Lung microvascular endothelial cell (primary cell): Measurements from ENCODE around the gene SNU13. TPM values are rescaled to one million over a fixed set of nuclear protein-coding genes. Genes with fewer than 3 reads are reported as not detected.
"Not testable (repeated sequence)": the region's sequence is repeated elsewhere in the genome, so short reads cannot be mapped to it uniquely, and the experiment has no call there.

Experiments
- DNase-seq, 2 donors: peaks; one replicate each; pipeline versions ENCODE4 v3.0.0 to v3.0.0-alpha.2; 2010; ENCODE audit warnings: low read depth in 2 of 2
- total RNA-seq: library from RNA; depleted of rRNA; stranded (reverse); fragments of >200 nt; gene quantifications from 2 replicates; pipeline ENCODE4 v1.2.1, GENCODE V29; 2014

Gene SNU13
- total RNA-seq, 1 donor from 2014 or later = 77.6 TPM

DNA sequence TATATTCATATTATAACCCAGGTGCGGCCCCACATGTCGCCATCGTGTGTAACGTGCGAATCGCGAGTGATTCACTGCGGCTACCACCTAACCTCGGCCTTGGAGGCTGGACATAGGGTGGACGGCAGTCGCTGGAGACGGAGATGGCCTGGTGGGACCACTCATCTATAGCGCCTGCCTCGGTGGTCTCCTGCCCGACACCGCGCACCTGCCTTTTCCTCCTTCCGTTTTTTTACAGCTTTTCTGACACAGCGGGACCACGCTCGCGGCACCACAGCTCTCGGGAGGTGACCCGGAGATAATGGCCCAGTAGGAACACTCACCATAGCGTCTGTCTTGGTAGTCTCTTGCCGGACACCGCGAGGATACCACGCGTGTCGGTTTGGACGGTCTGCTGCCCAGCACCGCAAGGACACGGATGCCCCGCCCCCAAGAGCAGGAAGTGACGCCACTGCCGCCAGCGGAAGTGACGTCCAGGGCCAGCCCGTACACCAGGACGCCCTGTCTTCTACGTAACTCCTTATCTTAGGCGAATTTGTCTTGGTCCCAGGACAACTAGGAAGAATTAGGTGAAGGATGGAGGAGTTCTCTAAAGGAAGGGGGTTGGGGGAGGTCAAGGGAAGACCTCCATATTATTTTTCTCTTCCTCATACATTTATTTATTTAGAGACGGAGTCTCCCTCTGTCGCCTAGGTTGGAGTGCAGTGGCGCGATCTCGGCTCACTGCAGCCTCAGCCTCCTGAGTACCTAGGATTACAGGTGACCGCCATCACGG lies 6.4 kb downstream of the SNU13 start:
- peak; percentile 91 to 93 for DNase-seq

DNA sequence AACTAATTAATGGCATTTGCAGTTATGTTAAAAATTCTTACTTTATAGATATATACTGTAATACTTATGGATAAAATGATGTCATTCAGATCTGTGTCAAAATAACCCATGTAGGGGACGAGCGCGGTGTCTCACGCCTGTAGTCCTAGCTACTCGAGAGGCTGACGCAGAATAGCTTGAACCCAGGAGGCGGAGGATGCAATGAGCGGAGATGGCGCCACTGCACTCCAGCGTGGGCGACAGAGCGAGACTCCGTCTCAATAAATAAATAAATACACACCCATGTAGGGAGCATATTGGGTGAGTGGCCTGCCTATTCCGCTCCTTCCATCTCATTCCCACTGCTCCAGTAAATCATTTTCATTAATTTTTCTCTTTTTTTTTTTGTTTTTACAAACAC lies 7.1 kb downstream of the SNU13 start:
- DNase-seq = peak in 1 of 2 donors; percentile 11

DNA sequence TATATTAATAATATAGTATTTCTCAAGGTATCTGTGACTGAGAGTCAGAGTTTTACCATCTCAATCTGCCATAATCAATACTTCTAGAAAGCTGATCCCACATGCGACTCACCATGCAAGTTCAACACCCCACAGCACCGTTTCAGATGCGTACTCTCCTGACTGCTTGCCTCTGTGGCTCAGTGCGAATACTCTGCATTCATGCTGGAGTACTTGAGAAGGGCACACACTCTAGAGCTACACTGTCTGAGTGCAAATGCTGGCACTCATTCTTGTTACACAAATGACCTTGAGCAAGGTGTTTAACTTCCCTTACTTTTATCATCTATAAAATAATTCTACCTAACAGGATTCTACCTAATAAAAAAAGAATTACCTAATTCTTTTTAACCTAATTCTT lies 12.5 kb downstream of the SNU13 start:
- DNase-seq = no peak

DNA sequence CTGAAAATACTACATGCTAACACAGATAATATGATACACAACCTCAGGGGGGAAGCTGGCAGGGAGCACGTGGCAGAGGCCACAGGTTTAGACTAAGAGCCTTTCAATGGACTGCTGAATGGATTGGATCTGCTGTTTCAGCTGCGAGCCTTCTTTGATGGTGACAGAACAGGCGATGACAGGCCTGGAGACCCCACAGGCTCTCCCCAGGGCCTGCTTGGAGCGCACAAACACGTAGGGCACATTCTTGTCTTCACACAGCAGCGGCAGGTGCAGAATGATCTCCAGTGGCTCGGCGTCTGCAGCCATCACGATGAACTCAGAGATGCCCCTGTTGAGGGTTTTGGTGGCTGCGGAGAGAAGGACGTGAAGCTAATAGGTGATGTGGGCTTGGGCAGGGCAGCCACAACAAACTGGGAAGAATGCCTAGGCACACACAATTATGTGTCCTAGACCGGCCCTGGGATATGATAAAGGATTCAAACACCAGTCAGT lies 13.8 kb downstream of the SNU13 start:
- DNase-seq = no peak

DNA sequence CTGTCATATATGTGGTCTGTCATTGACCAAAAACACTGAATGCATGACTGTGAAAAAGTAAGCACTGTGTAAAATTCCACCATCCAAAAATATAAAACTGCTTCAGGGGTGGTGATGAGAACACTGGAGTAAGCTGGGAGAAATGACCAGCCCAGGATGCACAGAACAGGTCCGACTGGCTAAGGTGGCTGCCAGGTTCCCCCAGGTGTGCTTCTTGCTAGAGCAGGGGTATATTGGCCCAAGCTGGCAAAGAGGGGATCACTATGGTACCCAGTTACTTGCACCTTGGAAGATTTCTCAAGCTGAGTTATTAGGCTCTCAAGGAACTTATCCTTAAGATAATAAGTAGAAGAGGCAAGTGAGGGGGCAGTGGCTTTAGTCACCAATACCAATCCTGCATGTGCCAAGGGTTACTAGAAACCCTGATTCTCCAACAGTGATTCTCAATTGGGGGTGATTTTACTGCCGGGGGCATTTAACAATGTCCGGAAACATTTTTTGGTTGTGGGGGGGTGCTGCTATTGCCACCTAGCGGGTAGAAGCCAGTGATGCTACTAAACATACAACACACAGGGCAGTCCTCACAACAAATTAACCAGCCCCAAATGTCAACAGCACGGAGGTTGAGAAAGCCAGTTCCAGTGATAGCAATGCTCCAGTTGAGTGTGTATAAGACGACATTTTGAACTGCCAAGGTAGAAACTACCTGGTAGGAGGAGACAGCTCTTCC lies 15.7 kb downstream of the SNU13 start:
- DNase-seq = peak in 1 of 2 donors; percentile 56

DNA sequence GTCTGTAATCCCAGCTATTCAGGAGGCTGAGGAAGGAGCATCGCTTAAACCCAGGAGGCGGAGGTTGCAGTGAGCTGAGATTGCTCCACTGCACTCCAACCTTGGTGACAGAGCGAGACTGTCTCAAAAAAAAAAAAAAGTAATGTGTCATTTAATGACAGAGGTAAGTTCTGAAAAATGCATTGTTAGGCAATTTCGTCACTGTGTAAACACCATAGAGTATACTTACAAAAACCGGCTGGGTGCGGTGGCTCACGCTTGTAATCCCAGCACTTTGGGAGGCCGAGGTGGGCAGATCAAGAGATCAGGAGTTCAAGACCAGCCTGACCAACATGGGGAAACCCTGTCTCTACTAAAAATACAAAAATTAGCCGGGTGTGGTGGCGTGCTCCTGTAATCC lies 16.6 kb downstream of the SNU13 start:
- not testable (repeated sequence) for DNase-seq

DNA sequence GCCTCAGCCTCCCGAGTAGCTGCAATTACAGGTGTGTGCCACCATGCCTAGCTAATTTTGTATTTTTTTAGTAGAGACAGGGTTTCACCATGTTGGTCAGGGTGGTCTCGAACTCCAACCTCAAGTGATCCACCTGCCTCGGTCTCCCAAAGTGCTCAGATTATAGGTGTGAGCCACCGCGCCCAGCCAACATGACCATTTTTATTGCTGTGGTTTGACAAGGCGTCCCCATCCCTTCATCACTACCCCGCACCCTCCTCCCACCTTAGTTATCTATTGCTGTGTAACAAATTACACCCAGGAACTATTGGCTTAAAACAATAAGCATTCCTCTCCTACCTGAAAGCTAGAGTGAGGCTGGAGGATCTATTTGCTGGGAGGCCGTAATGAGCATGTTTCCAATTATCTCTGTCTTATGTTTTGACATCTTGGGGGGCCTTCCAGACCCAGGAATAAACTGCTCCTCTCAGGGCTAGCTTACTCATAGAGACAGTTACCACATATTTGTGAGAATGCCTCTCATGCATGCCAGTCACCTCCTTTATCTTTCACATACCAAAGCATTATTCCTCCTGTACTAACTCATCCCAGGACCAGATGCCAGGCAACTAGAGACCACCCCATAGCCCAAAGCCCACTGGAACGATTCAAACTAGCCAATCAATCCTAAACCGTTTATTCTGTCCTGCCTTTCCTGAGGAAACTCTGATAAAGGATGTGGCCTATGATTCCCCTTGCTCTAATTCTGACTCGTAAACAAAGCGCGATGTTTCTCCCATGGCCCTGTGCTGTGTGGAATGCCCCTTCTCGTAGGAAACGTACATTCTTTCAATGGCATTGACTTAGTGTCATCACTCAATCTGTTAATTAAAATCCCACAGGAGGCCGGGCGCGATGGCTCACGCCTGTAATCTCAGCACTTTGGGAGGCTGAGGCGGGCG lies 19.4 kb downstream of the SNU13 start:
- peak; percentile 84 to 87 for DNase-seq

DNA sequence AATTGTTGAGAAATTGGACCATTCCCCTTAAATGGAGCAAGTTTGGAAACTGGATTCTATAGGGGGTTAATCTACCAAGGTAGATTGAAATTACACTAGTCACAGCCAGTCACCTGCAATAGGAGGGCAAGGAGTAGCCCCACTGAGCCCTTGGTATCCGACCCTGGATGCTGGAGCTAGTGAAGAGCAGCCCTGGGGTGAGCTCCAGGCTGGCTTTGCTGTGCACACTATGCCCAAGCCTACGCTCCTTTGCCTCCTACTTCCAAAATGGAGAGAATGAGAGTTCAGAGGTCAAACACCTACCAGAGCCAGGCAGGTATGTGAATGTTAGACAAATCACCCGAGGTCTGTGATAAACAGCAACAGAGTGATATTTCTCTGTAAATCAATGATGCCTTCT lies 23.7 kb downstream of the SNU13 start:
- no peak for DNase-seq

DNA sequence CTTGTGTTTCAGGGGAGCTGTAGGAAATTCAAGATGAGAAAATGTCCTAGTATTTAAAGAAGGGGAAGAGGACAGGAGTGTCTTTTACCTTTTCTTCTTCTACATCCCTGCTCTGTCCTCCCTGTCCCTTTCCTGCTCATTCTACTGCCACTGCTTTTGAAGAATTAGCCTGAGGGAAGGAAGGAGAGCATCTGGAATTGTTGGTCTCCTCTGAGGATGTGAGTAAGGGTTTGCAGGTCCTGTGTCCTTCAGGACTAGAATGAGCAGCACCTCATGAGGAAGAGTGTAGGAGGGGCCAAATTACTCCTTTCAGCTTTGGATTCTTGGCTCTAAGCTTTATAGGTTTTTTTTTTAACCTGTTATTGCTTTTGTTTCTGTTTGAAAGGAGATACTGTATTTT lies 24.2 kb downstream of the SNU13 start:
- DNase-seq = no peak

DNA sequence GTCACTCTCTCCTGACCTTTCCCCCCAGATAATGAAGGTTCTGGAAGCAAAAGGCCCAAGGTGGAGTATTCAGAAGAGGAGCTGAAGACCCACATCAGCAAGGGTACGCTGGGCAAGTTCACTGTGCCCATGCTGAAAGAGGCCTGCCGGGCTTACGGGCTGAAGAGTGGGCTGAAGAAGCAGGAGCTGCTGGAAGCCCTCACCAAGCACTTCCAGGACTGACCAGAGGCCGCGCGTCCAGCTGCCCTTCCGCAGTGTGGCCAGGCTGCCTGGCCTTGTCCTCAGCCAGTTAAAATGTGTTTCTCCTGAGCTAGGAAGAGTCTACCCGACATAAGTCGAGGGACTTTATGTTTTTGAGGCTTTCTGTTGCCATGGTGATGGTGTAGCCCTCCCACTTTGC lies 25.1 kb downstream of the SNU13 start:
- DNase-seq = not testable (repeated sequence)

DNA sequence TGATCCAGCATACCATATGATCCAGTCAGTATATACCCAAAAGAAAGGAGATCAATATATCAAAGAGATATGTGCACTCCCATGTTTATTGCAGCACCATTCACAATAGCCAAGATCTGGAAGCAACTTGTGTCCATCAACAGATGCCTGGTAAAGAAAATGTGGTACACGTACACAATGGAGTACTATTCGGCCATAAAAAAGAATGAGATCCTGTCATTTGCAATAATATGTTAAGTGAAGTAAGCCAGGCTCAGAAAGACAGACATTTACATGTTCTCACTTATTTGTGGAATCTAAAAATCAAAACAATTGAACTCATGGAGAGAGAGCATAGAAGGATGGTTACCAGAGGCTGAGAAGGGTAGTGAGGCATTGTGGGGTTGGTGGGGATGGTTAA lies 27.0 kb downstream of the SNU13 start:
- no peak for DNase-seq

DNA sequence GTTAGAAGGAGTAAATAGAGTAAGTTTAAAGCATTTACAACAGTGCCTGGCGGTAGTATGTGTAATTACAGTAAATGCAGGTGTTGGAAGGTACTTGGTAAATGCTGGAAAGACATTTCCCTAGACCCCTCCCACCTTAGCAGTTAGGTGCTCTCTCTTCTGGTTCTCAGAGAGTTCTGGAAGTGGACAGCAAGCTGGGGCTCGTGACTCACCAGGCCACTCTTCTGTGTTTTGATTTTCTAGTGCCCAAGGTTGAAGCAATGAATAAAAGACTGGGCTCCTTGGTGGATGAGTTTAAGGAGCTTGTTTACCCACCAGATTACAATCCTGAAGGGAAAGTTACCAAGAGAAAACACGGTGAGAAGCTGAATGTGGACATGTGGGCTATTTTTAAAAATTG lies 27.6 kb downstream of the SNU13 start:
- no peak for DNase-seq

DNA sequence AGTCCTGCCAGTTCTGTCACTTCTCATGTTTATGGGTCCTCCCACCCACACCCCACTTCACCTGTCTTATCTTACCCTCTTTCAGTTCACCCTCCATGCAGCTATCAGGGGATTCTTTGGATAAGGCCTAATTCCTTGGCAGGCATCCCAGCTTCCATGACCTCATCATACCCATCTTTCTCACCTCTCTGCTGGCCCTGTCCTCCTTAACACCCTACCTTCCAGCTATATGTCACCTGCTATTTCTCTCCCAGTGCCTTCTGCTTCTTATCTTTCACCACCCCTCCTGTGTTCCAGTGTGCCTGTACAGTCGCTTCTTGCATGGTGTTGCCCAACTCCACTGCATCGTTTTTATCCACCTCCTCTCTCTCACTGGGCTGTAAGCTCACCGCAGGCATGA lies 28.3 kb downstream of the SNU13 start:
- no peak for DNase-seq

DNA sequence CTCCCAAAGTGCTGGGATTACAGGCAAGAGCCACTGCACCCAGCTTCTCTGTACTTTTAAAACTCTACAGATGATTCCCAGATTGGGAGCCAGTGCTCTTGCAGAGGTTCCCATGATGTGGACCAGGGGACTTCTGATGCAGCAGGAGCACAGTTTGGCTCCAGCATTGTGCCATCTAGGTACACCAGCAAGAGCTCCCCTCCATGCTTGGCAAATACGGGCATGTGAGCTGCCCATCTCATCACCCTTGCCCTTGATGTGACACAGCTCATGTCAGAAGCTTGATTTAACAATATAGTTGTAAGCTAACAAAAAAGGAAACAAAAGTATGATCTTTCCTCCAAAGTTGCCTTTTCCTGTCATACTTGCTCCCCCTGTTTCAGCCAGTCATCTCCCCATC lies 28.7 kb downstream of the SNU13 start:
- no peak for DNase-seq

DNA sequence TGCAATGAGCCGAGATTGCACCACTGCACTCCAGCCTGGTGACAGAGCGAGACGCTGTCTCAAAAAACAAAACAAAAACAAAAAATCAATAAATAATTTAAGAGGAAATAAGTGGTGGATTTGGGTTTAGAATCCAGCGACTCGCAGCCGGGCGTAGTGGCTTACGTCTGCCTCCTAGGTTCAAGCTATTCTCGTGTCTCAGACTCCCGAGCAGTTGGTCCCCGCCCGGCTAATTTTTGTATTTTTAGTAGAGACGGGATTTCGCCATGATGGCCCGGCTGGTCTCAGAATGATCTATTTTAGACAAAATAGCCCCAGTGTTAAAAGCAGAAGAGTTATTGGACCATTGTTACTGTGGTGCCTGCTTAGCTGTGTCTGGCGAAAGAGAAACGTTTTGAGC lies 29.8 kb downstream of the SNU13 start:
- DNase-seq = no peak

DNA sequence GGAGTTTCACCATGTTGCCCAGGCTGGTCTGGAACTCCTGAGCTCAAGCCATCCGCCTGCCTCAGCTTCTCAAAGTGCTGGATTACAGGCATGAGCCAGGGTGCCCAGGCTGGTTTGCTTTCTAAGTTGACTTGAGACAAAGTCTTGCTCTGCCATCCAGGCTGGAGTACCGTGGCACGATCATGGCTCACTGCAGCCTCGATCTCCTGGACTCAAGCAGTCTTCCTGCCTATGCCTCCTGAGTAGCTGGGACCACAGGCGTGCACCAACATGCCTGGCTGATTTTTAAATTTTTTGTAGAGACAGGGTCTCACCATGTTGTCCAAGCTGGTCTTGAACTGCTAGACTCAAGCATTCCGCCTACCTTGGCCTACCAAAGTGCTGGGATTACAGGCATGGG lies 31.0 kb downstream of the SNU13 start:
- DNase-seq = no peak

DNA sequence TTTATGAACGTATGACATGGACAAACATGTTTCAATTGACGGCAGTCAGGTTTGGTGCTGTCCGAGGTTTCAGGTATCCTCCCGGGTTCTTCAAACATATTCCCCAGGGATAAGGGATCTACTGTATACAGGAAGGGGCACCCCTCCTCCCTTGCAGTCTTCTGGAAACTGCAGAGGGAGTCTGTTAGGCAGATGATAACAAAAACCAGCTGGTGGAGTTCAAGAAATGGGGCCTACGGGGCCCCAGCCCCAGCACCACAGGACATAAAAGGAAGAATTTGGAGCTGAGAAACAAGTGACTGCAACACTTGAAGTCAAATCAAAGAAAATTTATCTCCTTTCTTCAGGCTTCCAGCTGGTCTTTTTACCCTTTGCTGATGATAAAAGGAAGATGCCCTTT lies 32.1 kb downstream of the SNU13 start:
- DNase-seq = no peak

DNA sequence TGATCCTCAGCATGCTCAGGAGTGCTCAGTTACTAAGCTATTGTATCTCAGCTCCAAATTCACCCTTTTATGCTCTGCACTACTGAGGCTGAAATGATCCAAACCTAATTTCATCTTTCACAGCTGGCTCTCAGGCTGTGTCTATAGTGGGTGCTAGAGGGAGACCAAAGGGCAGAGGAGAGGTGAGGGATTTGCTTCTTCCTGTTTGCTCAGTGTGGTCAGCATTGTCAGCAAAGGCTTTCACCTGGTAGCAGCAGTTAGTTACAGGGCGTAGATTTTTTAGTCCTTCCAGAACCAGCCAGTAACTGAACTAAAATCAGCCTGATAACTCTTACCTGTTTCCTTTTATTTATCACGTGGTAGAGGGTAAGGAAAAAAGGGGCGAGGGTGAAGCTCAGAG lies 34.3 kb downstream of the SNU13 start:
- DNase-seq = no peak

DNA sequence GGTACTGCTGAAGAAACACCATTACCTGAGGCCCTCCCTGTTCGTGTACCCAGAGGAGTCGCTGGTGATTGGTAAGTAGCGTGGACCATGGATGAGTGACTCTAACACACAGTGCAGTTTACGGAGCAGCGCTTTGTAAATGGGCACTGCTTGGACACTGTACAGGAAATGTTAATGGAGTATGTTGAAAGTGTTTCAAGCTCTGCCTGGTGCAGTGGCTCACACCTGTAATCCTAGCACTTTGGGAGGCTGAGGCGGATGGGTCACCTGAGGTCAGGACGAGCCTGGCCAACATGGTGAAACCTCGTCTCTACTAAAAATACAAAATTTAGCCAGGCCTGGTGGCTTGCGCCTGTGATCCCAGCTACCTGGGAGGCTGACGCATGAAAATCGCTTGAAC lies 37.8 kb downstream of the SNU13 start:
- DNase-seq = no peak

DNA sequence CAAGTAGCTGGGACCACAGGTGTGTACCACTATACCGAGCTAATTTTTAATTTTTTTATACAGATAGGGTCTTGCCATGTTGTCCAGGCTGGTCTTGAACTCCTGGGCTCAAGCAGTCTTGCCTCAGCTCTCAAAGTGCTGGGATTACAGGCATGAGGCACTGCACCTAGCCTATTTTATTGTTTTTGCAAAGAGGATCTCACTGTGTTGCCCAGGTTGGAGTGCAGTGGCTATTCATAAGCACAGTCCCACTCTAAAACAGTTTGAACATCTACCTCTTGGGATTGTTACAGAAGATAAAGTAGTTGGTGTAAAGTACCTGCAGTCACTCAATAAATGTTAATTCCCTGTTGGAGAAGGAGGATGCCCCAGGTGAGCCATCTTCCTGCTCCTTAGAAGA lies 38.4 kb downstream of the SNU13 start:
- no peak for DNase-seq

DNA sequence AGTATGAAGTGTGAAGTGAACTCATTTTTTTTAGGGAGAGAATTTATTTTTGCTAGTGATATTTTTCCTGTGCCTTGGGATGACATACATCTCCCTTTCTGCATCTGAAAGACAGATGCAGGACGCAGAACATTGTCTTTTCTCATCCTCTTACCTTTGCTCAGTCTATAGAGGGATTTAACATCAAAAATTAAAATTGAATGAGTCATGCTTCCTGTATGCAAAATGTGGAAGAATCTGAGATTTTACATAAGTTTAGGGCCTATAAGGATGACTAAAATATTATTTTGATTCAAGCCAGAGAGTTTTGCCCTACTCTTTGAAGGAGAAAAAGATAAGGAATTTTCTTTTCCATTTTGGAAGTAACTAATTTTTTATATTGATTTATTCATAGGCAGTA lies 40.2 kb downstream of the SNU13 start:
- no peak for DNase-seq

DNA sequence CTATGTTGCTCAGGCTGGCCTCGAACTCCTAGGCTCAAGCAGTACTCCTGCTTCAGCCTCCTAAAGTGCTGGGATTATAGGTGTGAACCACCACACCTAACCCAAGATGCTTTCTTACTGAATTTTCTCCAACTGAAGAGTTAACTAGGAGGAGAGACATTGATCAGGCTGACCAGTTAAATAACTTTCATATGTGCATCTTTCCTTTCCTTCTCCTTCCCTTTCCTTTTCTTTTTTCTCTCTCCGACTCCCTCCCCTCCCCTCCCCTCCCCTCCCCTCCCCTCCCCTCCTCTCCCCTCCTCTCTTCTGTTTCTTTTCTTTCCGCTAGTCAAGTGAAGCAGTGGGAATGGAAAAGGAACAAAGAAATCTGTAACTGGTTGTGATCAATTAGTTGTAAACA lies 40.9 kb downstream of the SNU13 start:
- no peak for DNase-seq
